ENCODE data around the gene C16orf92.

The C16orf92 gene

DNA sequence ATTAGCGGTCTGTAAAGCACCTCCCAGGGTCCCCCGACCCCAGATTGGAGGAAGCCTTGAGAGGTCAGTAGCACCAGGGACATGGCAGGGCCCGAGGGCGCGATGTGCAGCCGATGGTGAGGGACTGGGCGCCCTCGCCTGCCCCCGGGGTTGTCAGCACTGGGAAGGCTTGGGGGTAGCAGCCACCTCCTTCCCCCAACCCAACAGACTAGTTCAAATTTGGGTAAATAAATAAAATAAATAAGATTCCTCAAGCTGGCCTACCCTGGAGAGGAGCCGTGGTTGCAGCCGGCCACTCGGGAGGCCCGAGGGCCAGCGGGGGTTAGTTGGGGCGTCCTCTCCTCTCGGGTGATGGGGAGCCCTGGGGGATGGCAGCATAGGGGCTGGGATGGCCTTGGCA is 1.5 kb downstream of the C16orf92 start:
- no peak for TF ChIP-seq SUZ12 (IDR thresholded peaks at IDR 0.05; ENCODE audit: extremely low read depth, insufficient read depth, insufficient read length)
- no peak for TF ChIP-seq YY1 (IDR thresholded peaks at IDR 0.05; ENCODE audit: insufficient read depth, insufficient read length)
- no peak for TF ChIP-seq ZNF274 (IDR thresholded peaks at IDR 0.05; ENCODE audit: low read depth, low read length)
- Histone ChIP-seq H3K27me3 (ENCODE audit: insufficient read depth, insufficient read length) (peaks cover under 1% of the 10 kb centered on the region), H3K36me3 (ENCODE audit: insufficient read depth, insufficient read length, low read length) (no peaks in the 10 kb centered on the region), H3K4me1 (ENCODE audit: insufficient read depth, insufficient read length) (peaks cover 12% of the 10 kb centered on the region), H3K4me3 (ENCODE audit: insufficient read length, low read depth) (no peak overlapping the region), H3K9me3 (ENCODE audit: insufficient read depth, low read length) (no peaks in the 10 kb centered on the region), H3K9ac (ENCODE audit: insufficient read length, low read depth) (no peak overlapping the region)
- DNase-seq (ENCODE audit: low read depth, low spot score), result no peak

DNA sequence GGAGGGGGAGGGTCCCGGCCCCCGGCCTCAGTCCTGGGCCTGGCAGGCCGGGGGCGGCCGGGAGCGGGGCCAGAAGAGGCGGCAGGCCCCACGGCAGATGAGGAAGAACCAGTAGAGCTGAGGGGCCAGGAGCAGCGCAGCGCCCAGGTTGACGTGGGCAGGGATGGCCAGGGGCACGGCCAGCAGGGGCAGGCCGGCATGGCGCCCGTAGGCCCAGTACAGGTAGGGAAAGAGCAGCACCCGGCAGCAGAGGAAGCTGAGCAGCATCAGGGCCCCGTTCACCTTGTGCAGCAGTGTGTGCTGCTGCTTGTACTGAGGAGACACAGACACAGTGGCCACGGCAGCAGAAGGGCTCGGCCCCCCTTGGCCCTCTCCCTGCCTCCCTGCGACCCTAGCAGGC is 2.2 kb downstream of the C16orf92 start:
- Histone ChIP-seq H3K36me3 (ENCODE audit: insufficient read depth, insufficient read length, low read length) (no peaks in the 10 kb centered on the region), H3K4me3 (ENCODE audit: insufficient read length, low read depth) (no peak overlapping the region), H3K9ac (ENCODE audit: insufficient read length, low read depth) (no peak overlapping the region), H3K27me3 (ENCODE audit: insufficient read depth, insufficient read length) (peaks cover 8% of the 10 kb centered on the region), H3K4me1 (ENCODE audit: insufficient read depth, insufficient read length) (peaks cover 12% of the 10 kb centered on the region), H3K9me3 (ENCODE audit: insufficient read depth, low read length) (no peaks in the 10 kb centered on the region)
- DNase-seq (ENCODE audit: low read depth, low spot score), result no peak
- no peak for TF ChIP-seq SUZ12 (IDR thresholded peaks at IDR 0.05; ENCODE audit: extremely low read depth, insufficient read depth, insufficient read length)
- TF ChIP-seq ZNF274 (IDR thresholded peaks at IDR 0.05; ENCODE audit: low read depth, low read length), result no peak
- no peak for TF ChIP-seq YY1 (IDR thresholded peaks at IDR 0.05; ENCODE audit: insufficient read depth, insufficient read length)

DNA sequence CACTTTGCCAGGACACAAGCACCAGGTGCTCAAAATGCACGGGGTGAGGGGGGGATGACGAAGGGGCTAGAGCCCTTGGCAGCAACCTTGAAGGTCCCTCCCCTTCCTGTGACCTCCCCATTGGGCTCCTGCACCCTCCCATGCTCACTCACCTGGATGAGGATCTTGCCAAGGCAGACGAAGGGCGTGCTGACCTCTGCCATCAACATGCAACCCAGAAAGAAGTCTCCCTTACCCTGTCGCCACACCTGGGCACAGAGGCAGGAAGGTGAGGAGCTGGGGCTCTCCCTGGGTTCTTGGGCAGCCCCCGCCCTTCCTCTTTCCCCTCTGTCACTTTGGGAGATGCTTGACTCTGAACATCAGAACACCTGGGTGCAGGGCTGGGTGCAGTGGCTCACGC is 2.6 kb downstream of the C16orf92 start:
- H3K4me3 ChIP-seq (ENCODE audit: insufficient read length, low read depth), result no peak overlapping the region
- H3K27me3 ChIP-seq (ENCODE audit: insufficient read depth, insufficient read length), result peaks cover 11% of the 10 kb centered on the region
- no peaks in the 10 kb centered on the region for H3K9me3 ChIP-seq (ENCODE audit: insufficient read depth, low read length)
- no peaks in the 10 kb centered on the region for H3K36me3 ChIP-seq (ENCODE audit: insufficient read depth, insufficient read length, low read length)
- no peak for DNase-seq (ENCODE audit: low read depth, low spot score)
- H3K4me1 ChIP-seq (ENCODE audit: insufficient read depth, insufficient read length), result peaks cover 8% of the 10 kb centered on the region
- H3K9ac ChIP-seq (ENCODE audit: insufficient read length, low read depth), result no peak overlapping the region
- TF ChIP-seq ZNF274 (IDR thresholded peaks at IDR 0.05; ENCODE audit: low read depth, low read length) (no peak), YY1 (IDR thresholded peaks at IDR 0.05; ENCODE audit: insufficient read depth, insufficient read length) (no peak), SUZ12 (IDR thresholded peaks at IDR 0.05; ENCODE audit: extremely low read depth, insufficient read depth, insufficient read length) (no peak)

DNA sequence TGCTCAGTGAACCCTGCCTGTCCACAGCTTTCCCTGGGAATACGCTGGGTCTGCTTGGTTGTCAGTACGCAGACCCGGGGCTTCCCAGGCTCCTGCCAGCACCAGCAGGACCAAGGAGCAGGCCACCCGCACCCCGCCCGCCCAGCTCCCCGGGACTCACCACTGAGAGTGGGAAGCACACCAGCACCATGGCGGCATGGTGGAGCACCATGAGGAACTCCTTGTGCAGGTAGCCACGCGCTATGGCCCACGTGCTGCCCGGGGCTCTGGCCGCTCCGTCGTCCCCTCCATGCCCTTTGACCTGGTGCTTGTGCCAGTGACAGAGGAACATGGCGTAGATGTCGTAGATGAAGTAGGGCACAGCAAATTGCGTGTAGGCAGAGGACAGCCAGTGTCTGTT is 3.5 kb downstream of the C16orf92 start:
- Histone ChIP-seq H3K36me3 (ENCODE audit: insufficient read depth, insufficient read length, low read length) (no peaks in the 10 kb centered on the region), H3K4me3 (ENCODE audit: insufficient read length, low read depth) (no peak overlapping the region), H3K9ac (ENCODE audit: insufficient read length, low read depth) (no peak overlapping the region), H3K4me1 (ENCODE audit: insufficient read depth, insufficient read length) (peaks cover 8% of the 10 kb centered on the region), H3K9me3 (ENCODE audit: insufficient read depth, low read length) (no peaks in the 10 kb centered on the region), H3K27me3 (ENCODE audit: insufficient read depth, insufficient read length) (peaks cover 16% of the 10 kb centered on the region)
- no peak for TF ChIP-seq ZNF274 (IDR thresholded peaks at IDR 0.05; ENCODE audit: low read depth, low read length)
- no peak for TF ChIP-seq SUZ12 (IDR thresholded peaks at IDR 0.05; ENCODE audit: extremely low read depth, insufficient read depth, insufficient read length)
- TF ChIP-seq YY1 (IDR thresholded peaks at IDR 0.05; ENCODE audit: insufficient read depth, insufficient read length), result no peak
- DNase-seq (ENCODE audit: low read depth, low spot score), result no peak

DNA sequence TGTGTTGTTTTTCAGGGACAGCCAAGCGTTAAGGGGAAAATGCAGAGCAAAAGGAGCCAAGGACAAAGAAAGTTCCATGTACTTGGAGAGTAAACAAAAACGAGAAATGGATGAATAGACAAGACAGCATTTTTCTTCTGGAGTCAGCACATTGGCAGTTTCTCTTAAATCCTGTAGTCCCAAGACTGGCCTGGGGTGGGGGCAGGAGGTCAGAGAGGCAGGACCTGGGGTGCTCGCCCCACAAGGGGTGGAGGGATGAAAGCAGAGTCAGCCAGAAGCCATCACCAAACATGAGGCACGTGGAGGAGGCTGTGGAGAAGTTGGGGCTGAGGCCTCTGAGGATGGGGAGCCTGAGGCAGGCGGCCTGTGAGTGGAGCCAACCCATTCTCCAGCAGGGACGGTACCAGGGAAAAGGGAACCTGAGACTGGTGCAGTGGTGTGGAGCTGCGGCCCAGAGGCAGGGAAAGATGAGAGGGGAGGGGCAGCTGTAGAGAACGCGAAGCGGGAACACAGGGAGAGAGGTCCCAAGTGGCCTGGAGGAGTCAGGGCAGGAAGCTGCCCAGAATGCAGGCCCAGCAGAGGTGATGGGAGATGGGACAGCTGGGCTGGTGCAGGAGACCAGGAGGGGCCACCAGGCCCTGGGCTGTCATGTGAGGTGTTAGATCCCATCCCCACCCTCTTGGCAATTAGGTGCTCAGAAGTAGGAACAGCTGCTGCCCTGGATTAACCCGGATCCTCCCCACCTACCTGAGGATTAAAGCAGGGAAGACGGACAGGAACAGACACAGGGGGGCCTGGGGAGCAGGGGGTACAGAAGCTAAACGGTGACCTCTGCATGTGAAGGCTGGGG is 4.8 kb downstream of the C16orf92 start:
- Histone ChIP-seq H3K27me3 (ENCODE audit: insufficient read depth, insufficient read length) (peaks cover 18% of the 10 kb centered on the region), H3K4me1 (ENCODE audit: insufficient read depth, insufficient read length) (peaks cover 14% of the 10 kb centered on the region), H3K9me3 (ENCODE audit: insufficient read depth, low read length) (no peaks in the 10 kb centered on the region), H3K4me3 (ENCODE audit: insufficient read length, low read depth) (no peak overlapping the region), H3K36me3 (ENCODE audit: insufficient read depth, insufficient read length, low read length) (no peaks in the 10 kb centered on the region), H3K9ac (ENCODE audit: insufficient read length, low read depth) (no peak overlapping the region)
- DNase-seq (ENCODE audit: low read depth, low spot score), result no peak
- TF ChIP-seq YY1 (IDR thresholded peaks at IDR 0.05; ENCODE audit: insufficient read depth, insufficient read length), result no peak
- TF ChIP-seq ZNF274 (IDR thresholded peaks at IDR 0.05; ENCODE audit: low read depth, low read length), result no peak
- no peak for TF ChIP-seq SUZ12 (IDR thresholded peaks at IDR 0.05; ENCODE audit: extremely low read depth, insufficient read depth, insufficient read length)

DNA sequence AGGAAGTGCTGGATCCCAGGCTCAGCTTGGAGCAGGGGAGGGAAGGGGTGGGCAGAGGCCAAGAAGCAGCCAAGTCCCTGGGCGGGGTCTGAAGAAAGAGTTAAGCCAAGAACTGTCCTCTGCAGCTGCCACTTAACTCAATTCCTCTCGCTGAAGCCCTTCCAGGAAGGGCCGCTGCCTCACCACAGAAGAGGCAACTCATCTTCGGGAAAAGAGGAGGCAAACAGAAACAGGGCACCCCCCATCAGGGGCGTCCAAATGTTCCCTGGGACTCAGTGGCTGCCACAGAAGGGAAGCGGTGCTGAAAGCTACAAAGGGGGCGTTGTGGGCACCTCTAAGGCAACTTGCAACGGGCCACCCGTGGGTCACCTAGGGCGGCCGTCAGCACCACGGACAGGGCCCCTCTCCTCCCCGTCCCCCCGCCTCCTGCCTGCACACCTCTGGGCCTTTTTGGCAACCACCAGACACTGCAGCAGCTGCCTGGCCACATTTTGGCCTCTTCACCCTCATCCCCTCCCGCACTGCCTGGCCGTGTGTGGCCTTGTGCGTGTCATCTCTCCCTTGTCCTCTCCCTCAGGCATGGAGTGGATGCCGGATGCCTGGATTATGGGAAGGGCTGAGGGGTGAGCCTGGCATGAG is 5.6 kb downstream of the C16orf92 start:
- TF ChIP-seq SUZ12 (IDR thresholded peaks at IDR 0.05; ENCODE audit: extremely low read depth, insufficient read depth, insufficient read length), result no peak
- no peak for TF ChIP-seq ZNF274 (IDR thresholded peaks at IDR 0.05; ENCODE audit: low read depth, low read length)
- no peak for TF ChIP-seq YY1 (IDR thresholded peaks at IDR 0.05; ENCODE audit: insufficient read depth, insufficient read length)
- Histone ChIP-seq H3K4me3 (ENCODE audit: insufficient read length, low read depth) (no peak overlapping the region), H3K27me3 (ENCODE audit: insufficient read depth, insufficient read length) (peaks cover 18% of the 10 kb centered on the region), H3K9me3 (ENCODE audit: insufficient read depth, low read length) (no peaks in the 10 kb centered on the region), H3K36me3 (ENCODE audit: insufficient read depth, insufficient read length, low read length) (no peaks in the 10 kb centered on the region), H3K4me1 (ENCODE audit: insufficient read depth, insufficient read length) (peaks cover 14% of the 10 kb centered on the region), H3K9ac (ENCODE audit: insufficient read length, low read depth) (no peak overlapping the region)
- no peak for DNase-seq (ENCODE audit: low read depth, low spot score)

DNA sequence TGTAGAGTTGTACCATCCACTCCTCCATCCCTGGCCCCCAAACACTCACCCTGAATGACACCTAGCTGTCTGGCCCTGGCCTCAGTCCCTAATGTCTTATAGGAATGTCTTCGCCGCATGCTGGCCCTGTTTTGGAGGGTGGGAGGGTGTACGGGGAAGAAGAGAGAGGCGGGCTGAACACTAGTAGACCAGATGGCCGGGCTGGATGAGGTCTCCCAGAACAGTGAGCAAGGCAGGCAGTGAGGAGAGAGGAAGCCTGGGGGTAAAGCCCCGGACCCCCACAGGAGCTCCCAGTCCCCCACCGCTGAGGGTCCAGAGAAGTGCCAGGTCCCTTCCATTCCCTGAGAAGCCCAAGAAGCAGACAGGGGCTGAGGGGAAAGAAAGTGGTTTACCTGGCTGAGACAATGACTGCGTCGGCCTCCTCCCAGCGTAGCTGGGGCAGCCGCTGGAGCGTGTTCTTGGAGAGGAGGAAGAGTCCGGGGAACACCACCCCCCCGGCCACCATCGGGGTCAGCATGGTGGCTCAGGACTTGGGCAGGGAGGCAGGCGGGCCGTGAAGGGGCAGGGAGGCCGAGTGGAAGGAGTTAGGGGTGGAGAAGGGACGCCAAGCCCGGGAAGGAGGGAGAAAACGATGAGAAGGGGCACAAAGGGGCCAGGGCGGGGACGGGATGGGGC is 7.2 kb downstream of the C16orf92 start:
- no peak for DNase-seq (ENCODE audit: low read depth, low spot score)
- no peaks in the 10 kb centered on the region for H3K9me3 ChIP-seq (ENCODE audit: insufficient read depth, low read length)
- H3K9ac ChIP-seq (ENCODE audit: insufficient read length, low read depth), result peak overlapping the region; percentile 2
- no peak for TF ChIP-seq SUZ12 (IDR thresholded peaks at IDR 0.05; ENCODE audit: extremely low read depth, insufficient read depth, insufficient read length)
- no peak for TF ChIP-seq YY1 (IDR thresholded peaks at IDR 0.05; ENCODE audit: insufficient read depth, insufficient read length)
- no peak for TF ChIP-seq ZNF274 (IDR thresholded peaks at IDR 0.05; ENCODE audit: low read depth, low read length)
- peak overlapping the region; percentile 19 for H3K4me3 ChIP-seq (ENCODE audit: insufficient read length, low read depth)
- H3K27me3 ChIP-seq (ENCODE audit: insufficient read depth, insufficient read length), result peaks cover 18% of the 10 kb centered on the region
- peaks cover 14% of the 10 kb centered on the region for H3K4me1 ChIP-seq (ENCODE audit: insufficient read depth, insufficient read length)
- H3K36me3 ChIP-seq (ENCODE audit: insufficient read depth, insufficient read length, low read length), result no peaks in the 10 kb centered on the region
